Anterior cingulate cortex (tissue), 58 donors: ENCODE measurements around the gene MAML2.

Experiments used
- DNase-seq, 58 donors: peaks; one replicate each; lab custom pipeline; 2025; lab: John Stamatoyannopoulos, UW

MAML2 gene

DNA sequence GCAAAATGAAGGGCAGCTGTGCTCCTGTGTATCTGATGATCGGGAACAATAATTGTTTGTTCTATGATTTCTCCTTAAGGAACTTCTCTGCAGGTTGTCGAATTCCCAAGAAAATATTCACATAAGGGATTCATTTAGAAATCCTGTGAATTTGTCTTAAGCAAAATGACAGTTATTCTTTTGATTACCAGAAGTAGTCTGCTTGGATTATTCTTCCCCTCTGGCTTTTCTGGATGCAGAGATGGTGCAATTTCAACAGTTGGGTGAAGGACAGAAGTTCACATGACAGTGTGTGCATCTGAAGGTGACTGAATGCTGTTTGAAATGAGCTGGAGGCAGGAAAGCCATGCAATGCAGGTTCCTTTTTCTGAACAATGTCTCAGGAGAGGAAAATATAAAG, 281.9 kb downstream of the MAML2 start:
- DNase-seq, result no peak

DNA sequence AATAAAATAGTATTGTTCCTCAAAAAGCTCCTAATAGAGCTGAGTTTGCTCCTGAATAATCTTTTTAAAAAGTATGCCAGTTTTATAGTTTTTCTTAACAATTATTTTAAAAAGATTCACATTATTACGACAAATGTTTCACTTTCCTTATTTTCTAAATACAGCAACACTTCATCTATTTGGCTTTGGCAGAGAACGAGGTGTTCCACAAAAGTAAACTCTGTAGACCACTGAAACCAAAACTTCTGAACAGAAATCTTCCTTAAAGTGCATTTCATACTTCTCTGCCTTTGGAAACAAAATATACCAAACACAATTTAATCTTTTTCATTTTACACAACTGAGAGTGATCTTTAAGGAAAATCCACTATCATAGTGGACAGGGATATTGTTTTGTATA, 285.5 kb downstream of the MAML2 start:
- no peak for DNase-seq

DNA sequence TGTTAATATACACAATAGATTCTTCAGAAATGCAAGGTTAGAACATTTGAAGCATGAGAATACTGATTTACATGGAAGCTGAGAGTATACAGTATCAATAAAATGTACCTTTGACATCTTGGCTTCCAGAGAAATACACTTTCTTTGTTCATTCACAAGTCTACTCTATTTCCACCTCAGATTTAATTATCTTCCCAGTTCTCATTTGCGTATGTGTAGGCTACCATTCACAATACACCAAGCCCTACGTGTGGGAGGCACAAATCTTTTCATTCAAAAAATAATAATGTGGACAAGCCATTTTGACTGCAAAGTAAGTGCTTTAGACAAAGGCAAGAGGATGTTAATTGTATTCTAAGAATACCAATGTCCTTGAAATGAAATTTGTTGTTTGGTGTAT, 286.4 kb downstream of the MAML2 start:
- DNase-seq, result no peak

DNA sequence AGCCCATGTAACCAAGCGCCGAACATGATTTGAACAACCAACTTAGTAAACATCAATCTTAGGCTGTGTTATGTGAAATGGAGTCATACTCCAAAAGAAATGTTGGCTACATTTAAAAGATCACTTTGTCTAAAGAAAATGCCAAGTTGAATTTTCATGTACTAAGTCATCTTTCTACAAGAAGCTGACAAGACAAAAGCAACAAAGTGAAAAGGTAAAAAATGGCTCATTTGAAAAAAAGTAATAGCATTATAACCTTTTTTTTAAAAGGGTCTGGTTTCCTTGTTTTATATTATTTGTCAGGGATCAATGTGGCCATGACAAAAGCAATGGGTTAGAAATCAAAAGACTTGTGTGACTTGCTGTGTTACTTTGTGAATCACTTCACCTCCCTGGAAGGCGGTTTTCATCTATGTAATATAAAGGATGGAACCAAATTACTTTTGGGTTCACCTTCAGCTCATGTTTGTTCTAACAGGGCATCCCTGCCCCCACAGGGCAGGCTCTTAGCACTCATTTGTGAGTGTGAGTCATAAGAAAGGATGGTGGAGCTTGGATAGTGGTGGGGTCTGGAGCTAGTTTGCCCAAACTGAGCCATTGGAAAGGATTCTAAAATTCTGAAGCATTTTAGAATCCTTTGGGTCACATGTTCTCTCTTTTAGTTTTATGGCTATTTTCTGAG, 287.1 kb downstream of the MAML2 start:
- no peak for DNase-seq

DNA sequence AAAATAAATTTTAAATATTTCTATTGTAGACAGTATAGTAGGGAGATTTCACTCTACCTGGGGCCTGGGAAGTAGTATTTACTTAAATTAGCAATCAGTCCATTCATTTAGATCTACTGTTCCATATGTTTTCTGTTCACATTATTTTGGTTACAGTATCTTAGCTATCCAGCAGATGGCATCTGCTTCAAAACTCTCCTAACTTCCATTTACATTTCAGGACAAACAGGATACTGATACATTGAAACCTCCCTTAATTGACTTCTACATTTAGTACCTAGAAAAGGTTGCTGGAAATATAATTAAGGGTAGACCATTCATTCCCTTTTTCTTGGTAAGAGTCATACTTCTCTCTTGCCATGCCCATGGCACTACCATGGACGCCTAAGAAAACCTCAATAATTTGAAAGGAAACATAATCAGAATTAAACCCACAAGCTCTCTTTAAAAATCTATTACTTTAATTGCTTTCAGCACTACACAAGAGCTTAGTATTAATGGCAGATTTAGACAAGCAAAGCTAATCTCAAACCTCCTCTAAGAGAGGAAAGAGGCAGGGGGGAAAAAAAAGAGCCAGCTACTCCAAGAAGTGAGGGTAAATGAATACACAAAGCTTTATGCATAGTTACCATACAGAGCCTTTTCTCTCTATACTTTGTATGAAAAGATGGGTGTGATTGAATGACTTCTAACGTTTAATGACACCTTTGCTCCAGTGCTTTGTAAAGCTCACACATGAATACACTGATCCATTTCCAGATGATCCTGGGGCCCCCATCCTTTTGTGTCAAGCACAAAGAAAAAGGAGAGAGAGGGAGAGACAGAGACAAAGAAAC, 287.9 kb downstream of the MAML2 start:
- DNase-seq, result peak in 1 of 58 donors; percentile 51

DNA sequence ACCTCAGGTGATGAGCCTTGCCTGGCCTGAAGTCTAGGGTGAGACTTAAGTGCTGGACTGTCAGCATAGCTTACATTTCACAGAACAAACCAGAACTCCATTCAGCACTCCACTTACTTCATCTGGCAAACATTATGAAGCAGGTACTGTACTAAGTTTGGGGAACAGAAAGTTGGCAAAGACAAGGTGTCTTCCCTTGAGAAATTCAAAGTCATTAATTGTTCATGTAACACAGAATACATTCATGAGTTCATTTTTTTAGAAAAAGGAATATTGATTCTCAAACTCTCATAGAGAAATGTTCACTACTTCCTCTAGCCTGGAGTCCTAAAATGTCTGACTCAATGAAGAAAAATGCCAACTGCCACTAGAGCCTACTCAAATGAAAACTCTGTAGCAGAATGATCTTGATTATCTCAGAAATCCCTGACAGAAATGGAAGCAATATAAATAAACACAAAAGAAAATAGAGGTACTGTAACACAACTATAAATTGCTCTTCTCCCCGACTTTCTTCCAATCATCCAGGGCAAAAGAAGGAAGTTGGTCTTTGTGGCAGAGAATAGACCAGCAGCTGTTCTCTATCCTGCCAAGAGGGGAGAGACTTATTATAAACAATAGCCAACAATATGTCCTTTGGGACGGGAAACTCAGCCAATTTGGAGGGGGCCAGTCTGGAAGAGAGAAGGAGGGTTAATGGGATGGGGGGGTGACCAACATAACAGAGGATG, 289.9 kb downstream of the MAML2 start:
- DNase-seq, result no peak

DNA sequence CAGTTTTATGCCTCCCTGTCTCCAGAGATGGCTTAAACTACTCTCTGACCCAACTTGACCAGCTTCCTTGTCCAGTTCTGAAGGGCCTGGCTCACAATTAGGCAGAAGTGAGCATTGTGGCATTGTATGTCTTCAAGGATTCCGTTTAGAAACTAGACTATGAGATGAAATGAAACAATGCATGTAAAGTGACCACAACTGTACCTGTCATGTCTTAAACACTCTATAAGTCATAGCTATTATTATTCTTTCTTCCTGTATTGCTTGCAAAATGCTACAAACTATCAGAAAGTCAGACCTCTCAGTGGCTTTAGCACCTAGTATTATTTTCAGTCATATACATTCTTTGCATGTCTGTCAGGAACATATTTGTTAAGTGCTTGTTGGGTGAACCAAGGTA, 291.2 kb downstream of the MAML2 start:
- no peak for DNase-seq

DNA sequence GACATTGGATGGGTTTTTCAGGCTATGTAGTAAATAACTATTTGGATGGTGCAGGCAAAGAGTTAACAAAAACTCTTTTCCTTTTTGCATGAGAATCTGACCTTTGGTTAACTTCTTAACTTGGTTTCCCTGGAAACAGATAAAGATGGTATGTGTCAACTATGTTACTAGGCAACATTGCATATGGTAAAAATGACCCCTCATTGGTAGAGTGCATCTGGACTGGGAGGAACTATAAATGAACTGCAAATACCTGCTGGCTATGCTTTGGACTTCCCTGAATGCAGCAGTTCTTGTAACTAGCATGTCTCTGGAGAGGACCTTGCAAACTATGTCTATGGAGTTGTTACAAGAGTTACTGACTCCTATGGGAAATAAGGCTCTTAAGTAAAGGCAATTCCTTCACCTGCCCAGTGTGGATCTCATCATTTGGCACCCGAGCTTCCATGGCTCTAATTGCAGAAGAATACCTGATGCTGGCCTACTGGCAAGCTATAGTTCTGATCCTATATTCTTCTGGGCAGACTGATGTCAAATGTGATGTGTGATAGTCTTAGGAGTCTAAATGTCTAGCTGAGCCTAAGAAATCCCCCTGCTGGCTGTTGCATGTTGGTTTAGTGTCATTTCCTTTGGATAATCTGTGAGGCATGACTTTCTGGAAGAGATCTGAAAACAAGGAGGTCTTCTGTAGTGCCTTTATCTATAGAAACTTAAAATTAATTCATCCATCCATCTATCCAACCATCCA, 292.4 kb downstream of the MAML2 start:
- DNase-seq, result no peak

DNA sequence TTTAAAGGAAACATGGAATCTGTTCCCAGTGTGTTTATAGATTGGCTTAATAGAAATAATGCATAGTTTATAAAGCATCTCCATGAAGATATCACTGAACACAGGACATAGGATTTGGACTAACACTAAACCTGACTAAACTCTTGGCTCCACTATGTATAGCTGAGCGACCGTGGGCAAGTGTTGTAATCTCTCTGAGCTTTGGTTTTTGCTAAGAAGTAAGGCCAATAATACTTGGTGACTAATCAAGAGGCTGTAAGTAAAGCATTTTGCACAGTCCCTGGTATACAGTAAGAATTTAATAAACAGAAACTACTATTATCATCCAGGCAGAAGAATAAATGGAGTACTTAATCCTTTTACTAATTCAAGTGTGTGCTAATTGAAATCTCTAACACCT, 293.6 kb downstream of the MAML2 start:
- no peak for DNase-seq

DNA sequence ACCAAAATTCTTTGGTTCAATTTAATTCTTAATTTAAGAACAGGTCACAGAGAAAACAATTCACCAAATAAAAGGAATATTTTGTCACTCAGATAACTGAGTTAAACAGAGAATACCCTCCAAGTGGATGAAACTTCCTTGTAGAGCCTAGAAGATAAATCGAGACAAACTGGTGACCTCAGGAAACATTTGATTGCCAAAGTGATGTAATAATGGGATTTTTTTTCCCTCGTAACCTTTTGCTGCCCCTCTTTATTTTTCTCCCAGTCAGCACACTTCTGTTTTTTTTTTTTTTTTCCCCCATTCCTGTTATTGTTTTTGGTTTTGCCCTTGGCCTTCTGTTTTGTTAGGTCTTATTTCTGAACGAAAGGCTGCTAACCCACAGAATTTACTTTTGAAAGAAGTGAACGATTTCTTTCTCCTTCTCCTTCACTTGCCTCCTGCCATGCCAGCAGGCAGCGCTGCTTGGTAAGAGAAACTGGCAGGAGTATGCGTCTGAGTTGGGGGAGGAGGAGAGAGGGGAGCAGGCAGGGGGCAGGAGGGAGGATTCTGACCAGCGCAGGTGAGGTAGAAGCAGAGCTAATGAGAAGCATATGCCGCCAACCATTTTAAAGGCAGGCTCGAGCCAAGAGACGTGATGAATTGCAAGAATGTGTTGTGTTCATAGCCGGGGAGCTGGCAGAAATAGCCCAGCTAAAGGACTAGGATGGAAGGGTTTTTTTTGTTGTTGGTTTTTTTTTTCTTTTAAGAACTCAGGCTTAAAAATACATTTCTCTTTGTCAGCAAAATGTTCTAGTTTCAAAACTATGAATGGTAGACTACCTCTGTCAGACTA, 297.2 kb downstream of the MAML2 start:
- DNase-seq, result peak in 45 of 58 donors; percentile 8 to 70 (median 35)

DNA sequence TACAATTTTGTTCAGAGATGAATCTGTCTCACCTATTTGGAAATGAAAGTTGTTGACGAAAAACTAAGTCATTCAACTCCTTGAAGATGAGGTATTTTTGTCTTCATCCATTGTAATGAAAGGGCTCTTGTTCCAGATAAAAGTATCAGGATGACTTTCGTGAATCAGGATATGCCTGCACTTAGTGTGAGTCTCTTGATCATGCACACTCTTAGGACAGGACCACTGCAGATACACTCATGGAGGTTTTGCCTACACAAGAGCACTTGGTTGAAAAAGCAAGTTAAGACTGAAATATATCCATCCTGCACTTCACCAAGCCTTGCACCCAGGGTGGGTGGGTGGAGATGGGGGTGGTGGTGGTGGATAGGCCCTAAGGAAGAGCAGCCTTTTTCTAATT, 298.2 kb downstream of the MAML2 start:
- DNase-seq, result no peak

DNA sequence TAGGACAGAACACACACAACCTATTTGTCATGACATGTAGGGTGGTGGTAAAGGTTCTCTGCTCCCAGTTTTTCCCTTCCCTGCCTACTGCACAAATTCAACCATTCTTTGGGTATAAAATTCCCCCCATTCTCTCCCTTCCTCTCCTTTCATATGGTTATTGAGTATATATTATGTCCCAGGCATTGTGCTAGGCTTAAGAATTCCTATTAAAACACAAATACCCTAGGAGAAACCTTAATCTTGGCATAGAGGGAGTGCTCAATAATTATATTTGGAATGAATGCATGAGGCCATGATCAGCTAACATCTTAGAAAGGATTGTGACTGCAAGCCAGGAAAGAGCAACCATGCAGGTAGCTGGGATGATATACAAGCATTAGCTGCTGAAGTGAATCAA, 298.7 kb downstream of the MAML2 start:
- no peak for DNase-seq

DNA sequence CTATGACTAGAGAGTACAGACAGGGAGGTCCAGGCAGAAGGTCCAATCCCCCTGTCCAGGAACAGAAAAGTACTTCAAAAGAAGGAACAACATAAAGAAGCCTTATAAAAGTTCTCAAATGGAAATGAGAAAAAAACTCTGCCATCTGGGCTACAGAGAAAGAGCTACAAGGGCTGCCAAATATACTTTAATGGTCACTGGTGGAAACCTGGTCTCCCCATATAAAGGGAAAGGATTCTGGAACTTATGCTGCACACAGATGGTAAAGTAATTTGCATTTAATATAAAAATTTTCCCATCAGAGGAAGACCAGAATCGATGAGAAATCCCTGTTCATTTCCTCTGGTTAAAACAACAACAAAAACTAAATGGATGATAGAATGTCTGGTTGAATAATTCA, 299.7 kb downstream of the MAML2 start:
- no peak for DNase-seq

DNA sequence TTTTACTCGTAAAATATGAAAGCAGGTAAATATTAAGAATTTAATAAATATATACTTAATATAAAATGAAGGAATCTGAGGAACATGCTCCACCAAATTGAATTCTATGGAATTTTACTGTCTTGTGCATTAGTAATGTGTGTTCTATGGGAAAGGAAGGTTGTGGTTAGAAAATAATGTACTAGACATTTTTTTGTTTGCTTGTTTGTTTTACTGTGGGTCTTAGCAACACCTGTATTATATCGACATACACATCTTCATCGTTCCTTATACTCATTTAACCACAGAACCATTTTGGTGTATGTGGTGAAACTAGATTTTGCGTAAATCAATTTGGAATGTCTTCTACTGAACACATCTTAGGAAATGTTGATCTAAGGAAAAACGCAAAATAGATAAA, 304.9 kb downstream of the MAML2 start:
- DNase-seq, result no peak

DNA sequence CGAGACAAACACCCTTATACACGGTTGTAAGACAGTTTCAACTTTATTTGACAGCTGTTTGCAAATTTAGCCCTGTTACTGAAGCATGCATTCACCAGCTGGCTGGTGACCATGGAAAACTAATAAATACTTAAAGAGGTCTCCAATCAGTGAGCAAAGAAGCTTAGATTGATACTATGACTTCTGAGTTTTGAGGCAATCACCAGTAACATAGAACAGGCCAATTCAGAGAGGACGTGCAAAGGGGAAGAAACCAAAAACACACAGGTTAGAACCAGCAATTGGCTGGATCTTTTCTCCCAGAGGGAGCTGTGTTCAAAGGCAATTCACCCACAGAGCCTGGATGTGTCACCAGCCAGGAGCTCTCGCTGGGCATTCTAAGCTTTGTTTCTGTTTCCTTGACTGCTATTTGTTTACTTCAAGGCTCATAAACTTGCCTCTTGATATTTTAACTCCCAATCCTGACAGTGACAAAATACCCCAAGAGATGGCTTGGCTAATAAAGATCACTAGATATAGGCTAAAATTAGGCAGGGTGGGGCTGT, 305.5 kb downstream of the MAML2 start:
- no peak for DNase-seq

DNA sequence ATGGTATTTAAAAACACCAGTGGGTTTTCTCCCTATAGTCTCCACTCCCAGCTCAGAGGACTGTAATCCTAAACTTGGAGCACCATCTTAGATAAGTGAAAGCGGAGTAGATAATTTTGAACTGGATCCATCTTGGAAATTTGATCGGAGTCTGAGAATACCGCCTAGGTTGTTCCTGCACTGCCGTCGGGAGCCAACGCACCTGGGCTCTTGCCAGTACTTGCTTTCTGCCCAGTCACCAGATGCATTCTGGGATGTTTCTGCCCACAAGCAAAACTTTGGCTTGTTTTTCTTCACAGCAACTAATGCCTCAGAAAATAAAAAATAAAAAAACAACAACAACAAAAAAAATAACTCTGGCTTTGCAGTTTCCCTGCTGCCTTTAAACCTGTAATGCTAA, 306.1 kb downstream of the MAML2 start:
- peak in 18 of 58 donors; percentile 3 to 30 (median 12) for DNase-seq

DNA sequence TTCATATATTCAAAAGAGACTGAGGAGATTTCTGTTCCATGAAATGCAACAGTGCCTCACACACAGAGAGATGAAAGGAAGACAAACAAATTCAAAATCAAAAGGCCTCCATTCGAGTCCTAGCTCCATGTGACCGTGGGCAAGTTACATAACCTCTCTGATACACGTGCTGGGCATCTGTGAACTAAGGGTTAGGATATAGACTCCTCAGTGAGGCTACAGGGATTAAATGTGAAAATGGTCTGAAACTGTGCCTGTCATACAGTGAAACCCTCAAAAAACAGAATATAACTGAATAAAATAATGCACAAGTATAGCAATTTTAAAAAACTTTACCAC, 307.3 kb downstream of the MAML2 start:
- DNase-seq, result no peak

DNA sequence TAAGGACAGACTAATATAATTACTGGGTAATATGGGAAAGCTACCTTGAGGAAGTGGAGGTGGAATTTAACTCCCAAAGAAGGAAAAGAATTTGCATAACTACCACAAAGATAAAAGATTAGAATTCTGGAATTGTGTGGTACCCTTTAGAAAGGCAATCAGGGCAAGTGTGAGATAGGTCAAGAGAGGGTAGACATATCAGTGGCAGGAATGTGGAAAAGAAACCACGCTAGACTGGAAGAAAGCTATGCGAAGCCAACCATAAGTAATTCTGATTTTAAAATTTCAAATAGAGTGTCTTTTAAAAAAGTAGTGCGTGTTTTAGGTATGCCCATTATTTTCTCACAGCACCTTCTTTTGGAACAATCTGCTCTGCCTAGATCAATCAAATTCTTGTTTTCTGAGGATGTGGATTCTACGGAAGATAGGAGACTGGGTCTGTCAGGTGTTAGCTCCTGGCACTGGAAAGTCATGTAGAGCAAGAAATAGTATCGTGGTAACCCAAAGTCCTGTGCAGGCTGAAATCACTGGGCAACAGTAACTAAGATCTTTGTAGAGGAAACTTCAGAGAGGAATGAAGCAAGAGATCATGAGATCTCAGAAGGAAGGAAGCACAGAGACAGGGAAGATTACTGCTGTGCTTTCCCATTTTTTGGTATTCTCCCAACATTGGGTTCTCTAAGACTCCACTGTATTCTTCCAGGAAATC, 307.8 kb downstream of the MAML2 start:
- no peak for DNase-seq

DNA sequence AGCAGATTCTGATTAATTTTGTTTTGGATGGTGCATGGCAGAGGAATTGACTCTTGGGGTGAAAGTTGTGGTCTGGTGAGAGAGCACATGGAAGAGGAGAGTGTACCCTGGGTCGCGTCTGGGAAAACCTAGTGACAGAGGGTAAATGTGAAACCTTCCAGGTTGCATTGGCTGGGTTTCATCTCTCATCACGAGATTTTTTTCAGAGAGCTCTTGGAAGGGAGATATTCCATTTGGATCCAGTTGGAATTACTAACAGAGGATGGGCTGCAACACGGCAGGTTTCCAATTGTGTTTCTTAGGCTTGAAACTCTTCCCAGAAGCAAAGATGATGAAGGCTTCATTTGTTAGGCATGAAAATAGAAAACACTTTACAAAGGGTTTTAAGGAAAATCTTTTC, 309.4 kb downstream of the MAML2 start:
- peak in 1 of 58 donors; percentile 20 for DNase-seq
